MM.1S (cell line): ENCODE measurements around the gene CDC45.

Source experiments
- EZH2phosphoT487 ChIP-seq: fragments of 300-600 bp; sonication (generic); IDR thresholded peaks from 2 replicates; pipeline ENCODE4 v1.6.1; 2018; ENCODE audit warnings: antibody characterized with exemption, low read length
- TF ChIP-seq, protein P1 (sequence below): fragments of 300-600 bp; sonication (generic); IDR thresholded peaks from 2 replicates; pipeline ENCODE4 v1.5.1; 2016; ENCODE audit warnings: antibody characterized with exemption, low read length, mixed read lengths

DNA sequence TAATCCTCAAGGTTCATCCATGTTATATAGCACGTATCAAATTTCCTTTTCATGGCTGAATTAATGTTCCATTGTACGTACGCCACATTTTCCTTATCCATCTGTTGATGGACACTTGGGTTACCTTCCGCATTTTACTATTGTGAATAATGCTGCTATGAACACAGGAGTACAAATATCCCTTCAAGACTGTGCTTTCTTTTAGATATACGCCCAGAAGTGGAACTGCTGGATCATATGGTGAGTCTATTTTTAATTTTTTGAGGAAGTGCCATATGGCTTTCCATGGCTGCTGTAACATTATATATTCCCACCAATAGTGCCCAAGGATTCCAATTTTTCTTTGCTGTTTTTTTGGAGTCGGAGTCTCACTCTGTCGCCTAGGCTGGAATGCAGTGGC, 41.4 kb upstream of the CDC45 start:
- TF ChIP-seq, protein P1, sequence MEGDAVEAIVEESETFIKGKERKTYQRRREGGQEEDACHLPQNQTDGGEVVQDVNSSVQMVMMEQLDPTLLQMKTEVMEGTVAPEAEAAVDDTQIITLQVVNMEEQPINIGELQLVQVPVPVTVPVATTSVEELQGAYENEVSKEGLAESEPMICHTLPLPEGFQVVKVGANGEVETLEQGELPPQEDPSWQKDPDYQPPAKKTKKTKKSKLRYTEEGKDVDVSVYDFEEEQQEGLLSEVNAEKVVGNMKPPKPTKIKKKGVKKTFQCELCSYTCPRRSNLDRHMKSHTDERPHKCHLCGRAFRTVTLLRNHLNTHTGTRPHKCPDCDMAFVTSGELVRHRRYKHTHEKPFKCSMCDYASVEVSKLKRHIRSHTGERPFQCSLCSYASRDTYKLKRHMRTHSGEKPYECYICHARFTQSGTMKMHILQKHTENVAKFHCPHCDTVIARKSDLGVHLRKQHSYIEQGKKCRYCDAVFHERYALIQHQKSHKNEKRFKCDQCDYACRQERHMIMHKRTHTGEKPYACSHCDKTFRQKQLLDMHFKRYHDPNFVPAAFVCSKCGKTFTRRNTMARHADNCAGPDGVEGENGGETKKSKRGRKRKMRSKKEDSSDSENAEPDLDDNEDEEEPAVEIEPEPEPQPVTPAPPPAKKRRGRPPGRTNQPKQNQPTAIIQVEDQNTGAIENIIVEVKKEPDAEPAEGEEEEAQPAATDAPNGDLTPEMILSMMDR, result no peak
- no peak for TF ChIP-seq EZH2phosphoT487
